Limb (tissue), 2 donors: ENCODE results near the gene LSM5.

ENCODE experiments used
- DNase-seq, 2 donors: peaks; one replicate each; pipeline ENCODE4 v3.0.0-alpha.2; 2016; ENCODE audit errors: extremely low spot score in 2 of 2

The LSM5 gene

GRCh38 chr7:32490127-32490796, at the start of gene LSM5:
Gene LSM5, minus strand, starts transcription at chr7:32490380. Its CDS starts 15 bp downstream, at chr7:32490365.
- DNase-seq, result peak; percentile 92 to 93

DNA sequence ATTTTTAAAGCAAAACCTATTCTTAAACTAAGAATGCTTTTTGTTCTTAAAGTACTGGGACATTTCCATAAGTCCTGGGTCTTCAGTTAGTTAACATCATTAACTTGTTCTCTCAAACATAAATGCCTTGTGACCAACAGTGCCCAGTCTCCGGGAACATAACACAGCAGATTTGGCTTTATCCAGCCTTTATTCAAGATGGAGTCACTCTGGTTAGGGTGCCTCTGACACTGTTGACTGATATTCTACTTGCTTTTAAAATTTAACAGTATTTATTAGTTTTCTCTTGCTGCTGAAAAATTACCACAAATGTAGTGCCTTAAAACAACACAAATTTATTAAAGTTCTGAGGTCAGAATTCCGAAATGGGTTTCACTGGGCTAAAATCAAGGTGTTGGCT, 49.2 kb upstream of the LSM5 start:
- DNase-seq, result no peak

DNA sequence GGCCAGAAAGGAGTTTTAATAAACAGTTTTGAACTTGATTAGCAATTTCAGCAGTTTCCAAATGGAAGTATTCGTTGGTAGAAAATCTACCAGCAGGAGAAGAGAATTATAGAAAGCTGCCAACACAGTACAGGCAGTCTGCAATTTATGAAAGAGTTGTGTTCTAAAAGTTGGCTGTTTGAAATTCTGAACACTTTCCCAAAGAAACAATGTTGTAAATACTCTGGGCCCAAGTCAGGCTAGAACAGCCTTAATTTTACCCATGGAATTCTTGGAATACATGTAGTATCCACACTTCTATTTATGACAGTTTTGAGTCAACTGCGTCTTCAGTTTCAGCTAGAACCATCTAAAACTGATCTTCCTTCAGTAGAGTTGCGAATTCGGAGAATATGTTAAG, 47.6 kb upstream of the LSM5 start:
- DNase-seq, result no peak

GRCh38 chr7:32536585-32536984, 46.4 kb upstream of the LSM5 start:
- DNase-seq, result no peak

- no peak for DNase-seq
These were observed 45.8 kb upstream of the LSM5 start for GRCh38 chr7:32536016-32536415.

DNA sequence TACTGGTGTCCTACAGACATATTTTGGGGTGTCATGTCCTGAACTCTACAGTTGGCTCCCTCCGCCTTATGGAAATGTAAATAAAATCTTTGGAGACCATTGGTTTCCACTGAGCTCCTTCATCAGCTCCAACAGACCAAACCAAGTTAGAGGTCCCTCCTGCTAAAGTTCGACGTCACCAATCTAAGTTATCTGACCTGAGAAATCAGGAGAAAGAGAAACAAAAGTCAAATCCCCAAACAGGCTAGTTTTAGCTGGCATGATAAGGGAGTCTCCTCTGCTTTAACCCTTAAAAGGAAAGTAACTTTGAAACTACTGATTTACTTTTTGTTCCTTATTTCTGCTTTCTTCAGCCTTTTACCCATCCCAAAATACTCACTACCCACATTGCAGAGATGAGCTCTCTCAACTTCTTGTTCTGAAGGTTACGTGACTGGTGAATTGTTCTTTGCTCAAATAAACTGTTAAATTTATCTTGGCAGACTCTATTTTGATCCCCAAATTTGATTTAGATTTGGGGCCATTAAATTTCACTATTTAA, 45.1 kb upstream of the LSM5 start:
- DNase-seq, result no peak

DNA sequence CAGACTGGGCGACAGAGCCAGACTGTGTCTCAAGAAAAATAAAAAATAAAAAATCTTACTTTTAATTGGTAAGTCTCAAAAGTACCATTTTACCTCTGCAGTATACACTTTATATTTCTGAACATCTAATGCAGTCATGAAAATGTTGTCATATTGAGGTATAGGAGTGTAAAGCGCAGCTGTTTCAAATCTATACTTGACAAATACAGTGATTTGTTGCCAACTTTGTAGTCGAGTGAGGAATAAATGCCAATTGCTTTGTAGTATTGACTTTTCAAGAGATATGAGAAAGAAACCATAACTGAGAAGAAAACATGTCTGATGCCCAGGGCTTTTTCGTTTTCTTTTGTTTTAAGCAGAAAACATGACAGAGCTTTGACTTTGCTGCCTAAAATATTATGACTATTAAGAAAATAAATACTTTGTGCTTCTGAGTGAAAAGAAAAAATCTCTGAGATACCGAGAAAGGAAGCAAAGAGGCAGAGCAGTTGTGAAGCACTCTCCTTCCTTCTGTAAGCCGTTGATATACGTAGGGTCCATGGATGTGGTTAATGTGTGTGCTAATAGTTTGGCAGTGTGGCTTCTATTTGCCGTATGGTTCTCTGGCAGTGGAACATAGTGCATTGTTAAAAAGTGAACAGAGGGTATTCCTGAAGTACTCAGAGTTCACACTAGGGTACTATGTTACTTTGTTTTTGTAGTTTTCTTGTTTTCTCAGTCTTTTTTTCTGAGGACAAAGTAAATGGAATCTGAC, 43.3 kb upstream of the LSM5 start:
- DNase-seq, result no peak

GRCh38 chr7:32532716-32533115, 42.5 kb upstream of the LSM5 start:
- no peak for DNase-seq

DNA sequence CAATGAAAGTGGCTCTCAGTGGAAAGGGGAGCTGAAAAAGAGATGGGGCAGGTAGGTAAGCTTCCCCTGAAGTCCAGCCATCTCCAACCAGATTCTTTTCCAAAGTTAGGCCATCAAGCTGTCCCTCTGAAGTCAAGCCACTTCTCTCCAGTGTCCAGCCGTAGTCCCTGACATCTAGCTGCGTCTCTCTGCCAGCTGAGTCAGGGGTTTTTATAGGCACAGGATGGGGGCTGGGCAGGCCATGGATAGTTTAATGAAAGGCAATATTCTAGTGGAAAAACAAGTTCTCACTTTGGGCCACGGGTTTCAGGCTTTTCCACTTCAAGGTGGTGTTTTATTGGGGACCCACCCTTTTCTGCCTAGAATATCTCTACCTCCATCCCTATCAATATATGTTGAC, 41.9 kb upstream of the LSM5 start:
- DNase-seq, result no peak

DNA sequence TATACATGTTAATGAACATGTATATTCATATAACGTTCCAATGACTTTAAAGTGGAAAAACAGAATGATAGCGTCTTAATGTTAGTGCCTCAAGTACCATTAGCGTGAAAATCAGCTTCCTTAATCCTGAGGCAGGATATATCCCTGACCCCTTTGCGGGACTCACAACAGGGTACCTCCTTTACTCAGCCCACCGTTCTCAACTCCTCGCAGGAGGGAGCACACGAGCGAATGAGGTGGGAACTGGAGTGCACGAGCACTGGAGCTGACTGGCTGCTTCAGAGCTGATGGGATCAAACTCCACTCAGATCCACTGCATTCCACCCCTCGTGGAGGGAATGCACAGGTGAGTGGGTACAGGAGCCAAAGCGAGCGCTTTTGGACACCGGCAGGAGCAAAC, 41.2 kb upstream of the LSM5 start:
- DNase-seq, result no peak

GRCh38 chr7:32525839-32526238, 35.7 kb upstream of the LSM5 start:
- no peak for DNase-seq

GRCh38 chr7:32524631-32525030, 34.5 kb upstream of the LSM5 start:
- no peak for DNase-seq

GRCh38 chr7:32522746-32523530, 32.8 kb upstream of the LSM5 start:
- no peak for DNase-seq

GRCh38 chr7:32519763-32520162, 29.6 kb upstream of the LSM5 start:
- no peak for DNase-seq

DNA sequence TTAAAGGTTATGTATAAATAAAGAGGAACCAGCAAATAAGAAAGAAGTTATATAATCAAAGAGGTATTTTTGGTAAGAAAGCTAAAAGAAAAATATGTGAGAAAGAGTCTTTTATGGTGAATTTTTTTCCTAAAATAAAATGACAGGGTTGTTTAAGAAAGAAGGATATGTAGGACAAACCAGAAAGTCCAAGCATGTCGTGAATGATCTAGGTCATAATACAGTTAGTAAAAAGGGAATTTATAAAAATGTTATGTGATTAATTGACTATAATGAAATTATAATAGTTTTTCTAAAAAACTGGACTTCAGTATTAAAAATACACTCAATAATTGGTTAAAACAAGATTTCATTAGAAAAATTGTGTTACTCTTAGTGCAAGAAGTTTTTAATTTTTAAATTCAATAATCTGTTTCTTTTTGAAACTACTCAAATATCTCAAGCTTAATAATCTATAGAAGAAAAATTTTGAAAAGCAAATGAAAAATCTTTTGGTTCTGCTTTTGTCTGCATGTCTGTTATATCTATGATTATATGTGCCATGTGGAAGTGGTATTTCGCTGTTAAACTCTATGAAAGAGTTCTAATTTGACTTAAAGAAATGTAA, 28.5 kb upstream of the LSM5 start:
- no peak for DNase-seq

GRCh38 chr7:32516551-32517100, 26.4 kb upstream of the LSM5 start:
- DNase-seq, result no peak

- DNase-seq, result no peak
These were observed 25.8 kb upstream of the LSM5 start for GRCh38 chr7:32515890-32516550.

DNA sequence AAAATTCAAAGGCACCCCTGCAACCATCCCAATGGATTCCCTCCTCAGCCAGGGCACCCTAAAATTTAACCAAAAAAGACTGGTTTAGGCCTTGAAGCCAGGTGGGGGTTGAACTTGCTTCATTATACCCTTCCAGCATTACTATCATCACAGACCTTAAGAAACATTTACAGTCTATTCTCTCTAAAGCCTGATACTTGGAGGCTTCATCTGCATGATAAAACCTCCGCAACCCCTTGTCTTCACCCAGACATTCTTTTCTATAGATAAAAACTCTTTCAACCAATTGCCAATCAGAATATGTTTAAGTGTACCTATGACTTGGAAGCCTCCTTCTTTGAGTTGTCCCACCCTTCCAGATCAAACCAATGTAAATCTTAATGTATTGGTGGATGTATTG, 23.0 kb upstream of the LSM5 start:
- DNase-seq, result no peak

DNA sequence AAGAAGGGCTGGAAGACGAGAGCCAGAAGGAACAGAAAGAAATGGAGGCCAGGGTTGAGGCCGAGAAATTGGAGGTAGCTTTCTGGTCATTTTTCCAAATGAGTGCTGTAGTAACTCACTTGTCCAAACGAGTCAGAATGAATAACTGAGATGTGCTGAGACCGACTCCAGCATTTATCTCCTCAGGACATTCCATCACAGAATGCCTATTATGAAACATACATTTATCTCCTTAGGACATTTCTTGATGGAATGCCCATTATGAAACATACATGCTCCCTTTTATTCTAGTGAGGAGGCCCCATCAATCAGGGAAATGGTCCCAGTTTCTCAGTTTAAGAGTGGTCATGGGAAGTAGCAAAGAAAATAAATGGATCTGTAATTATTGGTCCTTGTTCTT, 21.6 kb upstream of the LSM5 start:
- no peak for DNase-seq

- no peak for DNase-seq
These were observed 17.2 kb upstream of the LSM5 start for GRCh38 chr7:32507414-32507813.
